Stimulated activated naive CD8-positive, alpha-beta T cell treated with anti-CD3 and anti-CD28 coated beads, Interleukin-15, Interleukin-2, amounts not matched to agents 100 ng/mL and 50 ng/mL, for 24 hours (primary cell): ENCODE measurements around the gene LCAT.
A peak's percentile ranks its signal among the peaks of the same experiment; 100 is the strongest.
"Not testable (repeated sequence)": the region's sequence is repeated elsewhere in the genome, so short reads cannot be mapped to it uniquely, and the experiment has no call there.

Experiments used
- H3K27ac Mint-ChIP-seq: one replicate; pipeline ENCODE4 v1.8.0; 2021; ENCODE audit warnings: mild to moderate bottlenecking, mixed read lengths
- H3K27me3 Mint-ChIP-seq: one replicate; pipeline ENCODE4 v1.8.0; 2021; ENCODE audit warnings: mixed read lengths
- H3K36me3 Mint-ChIP-seq: one replicate; pipeline ENCODE4 v1.8.0; 2021; ENCODE audit warnings: low read depth, mixed read lengths
- H3K4me1 Mint-ChIP-seq: one replicate; pipeline ENCODE4 v1.8.0; 2021; ENCODE audit warnings: low read depth, mixed read lengths
- H3K4me3 Mint-ChIP-seq: one replicate; pipeline ENCODE4 v1.8.0; 2021; ENCODE audit warnings: mild to moderate bottlenecking, mixed read lengths
- H3K9me3 Mint-ChIP-seq: one replicate; pipeline ENCODE4 v1.8.0; 2021; ENCODE audit warnings: mixed read lengths

LCAT gene

GRCh38 chr16:67944690-67945391, 921 bp upstream of the LCAT start:
- Mint-ChIP-seq H3K9me3 (no peaks in the 10 kb centered on the region), H3K4me1 (peaks cover 14% of the 10 kb centered on the region), H3K36me3 (no peaks in the 10 kb centered on the region), H3K27ac (no peak overlapping the region), H3K27me3 (no peaks in the 10 kb centered on the region), H3K4me3 (no peak overlapping the region)

- Mint-ChIP-seq H3K4me1 (peaks cover 25% of the 10 kb centered on the region), H3K27me3 (no peaks in the 10 kb centered on the region), H3K9me3 (no peaks in the 10 kb centered on the region), H3K4me3 (no peak overlapping the region), H3K27ac (no peak overlapping the region), H3K36me3 (no peaks in the 10 kb centered on the region)
Observed at GRCh38 chr16:67943256-67943618, 683 bp downstream of the LCAT start.

DNA sequence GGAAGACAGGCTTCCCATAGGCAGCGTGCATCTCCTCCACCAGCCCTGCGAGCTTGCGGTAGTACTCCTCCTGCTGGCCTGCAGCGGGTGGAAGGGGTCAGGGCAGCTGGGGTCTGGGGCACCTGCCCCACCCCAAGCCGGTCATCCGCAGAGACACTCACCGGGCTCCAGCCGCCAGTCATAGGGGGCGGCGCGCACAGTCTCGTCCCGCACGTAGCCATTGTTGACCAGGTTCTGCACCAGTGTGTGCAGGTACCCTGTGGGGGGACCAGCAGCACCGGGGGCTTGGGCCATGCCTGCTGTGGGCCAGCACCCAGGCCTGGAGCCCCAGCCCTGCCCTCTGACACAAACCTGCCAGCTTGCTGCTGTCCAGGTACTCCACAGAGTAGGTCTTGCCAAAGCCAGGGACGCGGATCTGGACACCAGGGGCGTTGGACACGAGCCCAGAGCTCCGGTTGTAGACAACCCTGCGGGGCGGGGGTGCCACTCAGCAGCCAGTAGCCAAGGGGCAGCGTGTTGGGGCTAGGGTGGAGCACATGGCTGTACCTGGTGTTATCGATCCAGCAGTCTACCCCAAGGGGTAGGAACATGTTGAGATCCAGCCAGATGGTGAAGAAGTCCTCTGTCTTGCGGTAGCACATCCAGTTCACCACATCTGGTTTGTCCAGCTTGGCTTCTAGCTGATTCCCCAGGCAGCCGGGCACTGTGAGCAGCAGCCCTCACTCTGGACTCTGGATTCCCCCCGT, 1.2 kb downstream of the LCAT start:
- no peak overlapping the region for H3K27ac Mint-ChIP-seq
- H3K36me3 Mint-ChIP-seq, result no peaks in the 10 kb centered on the region
- H3K4me1 Mint-ChIP-seq, result peaks cover 25% of the 10 kb centered on the region
- no peaks in the 10 kb centered on the region for H3K27me3 Mint-ChIP-seq
- no peak overlapping the region for H3K4me3 Mint-ChIP-seq
- no peaks in the 10 kb centered on the region for H3K9me3 Mint-ChIP-seq

DNA sequence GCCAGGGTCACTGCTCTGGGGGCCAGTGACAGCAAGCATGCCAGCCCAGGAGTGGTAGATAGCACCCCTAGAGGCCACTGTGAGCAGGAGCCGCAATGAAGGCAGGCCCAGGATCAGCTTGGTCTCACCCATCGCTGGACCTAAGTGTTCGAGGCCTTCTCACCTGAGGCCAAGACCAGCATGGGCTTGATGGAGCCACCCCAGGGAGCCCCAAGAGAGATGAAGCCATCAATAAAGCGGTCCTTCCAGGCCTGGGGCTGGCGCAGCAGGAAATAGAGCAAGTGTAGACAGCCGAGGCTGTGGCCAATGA, 1.8 kb downstream of the LCAT start:
- Mint-ChIP-seq H3K4me1 (peaks cover 29% of the 10 kb centered on the region), H3K4me3 (no peak overlapping the region), H3K27me3 (no peaks in the 10 kb centered on the region), H3K9me3 (no peaks in the 10 kb centered on the region), H3K36me3 (no peaks in the 10 kb centered on the region), H3K27ac (no peak overlapping the region)

DNA sequence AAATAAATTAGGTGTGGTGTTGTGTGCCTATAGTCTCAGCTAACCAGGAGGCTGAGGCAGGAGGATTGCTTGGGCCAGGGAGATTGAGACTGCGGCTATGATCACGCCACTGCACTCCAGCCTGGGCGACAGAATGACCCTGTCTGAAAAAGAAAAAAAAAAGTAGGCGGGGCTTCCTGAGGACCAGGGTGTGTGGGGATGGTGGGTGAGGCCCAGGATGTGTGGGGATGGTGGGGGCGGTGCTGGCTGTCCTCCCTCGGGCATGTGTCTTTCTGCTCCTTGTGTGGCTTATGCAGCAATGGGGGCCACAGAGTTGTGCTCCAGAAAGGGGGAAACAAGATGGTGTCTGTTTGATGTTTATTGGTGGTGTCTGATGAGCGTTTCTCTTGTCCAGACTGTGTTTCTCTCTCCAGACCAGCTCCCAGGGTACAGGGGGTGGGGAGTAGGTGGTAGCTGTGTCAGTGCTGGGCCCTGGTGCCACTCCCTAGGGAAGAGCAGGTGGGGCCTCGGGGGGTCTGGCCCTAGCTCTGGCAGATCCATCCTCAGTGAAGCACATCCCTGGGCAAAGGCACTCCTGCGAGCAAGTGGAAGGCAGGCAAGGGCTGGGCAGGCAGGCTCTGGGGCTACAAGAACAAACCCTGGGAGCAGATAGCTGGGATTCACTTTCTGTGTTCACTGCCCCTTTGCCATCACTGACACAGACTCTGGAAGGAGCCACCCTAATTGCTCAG, 2.3 kb downstream of the LCAT start:
- Mint-ChIP-seq H3K4me3 (no peak overlapping the region), H3K27me3 (no peaks in the 10 kb centered on the region)

DNA sequence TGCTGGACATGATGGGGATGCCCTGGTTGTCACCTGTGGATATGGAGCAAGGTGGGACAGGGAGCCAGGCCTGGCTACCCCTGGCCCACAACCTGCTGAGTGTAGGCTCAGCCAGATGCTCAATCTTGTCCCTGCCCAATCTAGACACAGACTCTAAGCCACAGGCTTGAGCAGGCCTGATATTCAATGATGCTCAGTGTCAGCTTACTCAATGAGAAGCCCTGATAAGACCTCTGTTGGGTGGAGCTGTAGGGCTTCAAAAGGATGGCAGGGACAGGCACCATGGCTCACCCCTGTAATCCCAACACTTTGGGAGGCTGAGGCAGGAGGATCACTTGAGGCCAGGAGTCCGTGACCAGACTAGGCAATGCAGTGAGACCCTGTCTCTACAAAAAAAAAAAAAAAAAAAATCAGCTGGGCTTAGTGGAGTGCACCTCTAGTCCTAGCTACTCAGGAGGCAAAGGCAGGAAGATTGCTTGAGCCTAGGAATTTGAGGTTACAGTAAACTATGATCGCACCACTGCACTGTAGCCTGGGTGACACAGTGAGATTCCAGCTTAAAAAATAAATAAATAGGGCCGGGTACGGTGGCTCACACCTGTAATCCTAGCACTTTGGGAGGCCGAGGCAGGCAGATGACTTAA, 3.4 kb downstream of the LCAT start:
- H3K36me3 Mint-ChIP-seq, result peaks cover 7% of the 10 kb centered on the region
- peaks cover 33% of the 10 kb centered on the region for H3K4me1 Mint-ChIP-seq
- H3K4me3 Mint-ChIP-seq, result peak overlapping the region; percentile 32
- H3K9me3 Mint-ChIP-seq, result no peaks in the 10 kb centered on the region
- H3K27ac Mint-ChIP-seq, result peak overlapping the region; percentile 75
- no peaks in the 10 kb centered on the region for H3K27me3 Mint-ChIP-seq

More for the DNA sequence above, 2.3 kb downstream of the LCAT start:
- no peaks in the 10 kb centered on the region for H3K36me3 Mint-ChIP-seq
- peaks cover 33% of the 10 kb centered on the region for H3K4me1 Mint-ChIP-seq
- no peak overlapping the region for H3K27ac Mint-ChIP-seq
- no peaks in the 10 kb centered on the region for H3K9me3 Mint-ChIP-seq

- H3K4me1 Mint-ChIP-seq, result peaks cover 40% of the 10 kb centered on the region
- H3K9me3 Mint-ChIP-seq, result no peaks in the 10 kb centered on the region
- H3K27ac Mint-ChIP-seq, result peak overlapping the region; percentile 75
- peaks cover 15% of the 10 kb centered on the region for H3K36me3 Mint-ChIP-seq
- H3K4me3 Mint-ChIP-seq, result peak overlapping the region; percentile 32
- no peaks in the 10 kb centered on the region for H3K27me3 Mint-ChIP-seq
Observed at GRCh38 chr16:67939507-67940445, 4.1 kb downstream of the LCAT start.

- not testable (repeated sequence) for H3K27ac Mint-ChIP-seq, H3K27me3 Mint-ChIP-seq, H3K9me3 Mint-ChIP-seq
- Mint-ChIP-seq H3K4me1 (peaks cover 51% of the 10 kb centered on the region), H3K36me3 (peaks cover 31% of the 10 kb centered on the region), H3K4me3 (peak overlapping the region; percentile 98)
Observed at GRCh38 chr16:67937713-67938112, 6.2 kb downstream of the LCAT start.

- peaks cover 38% of the 10 kb centered on the region for H3K36me3 Mint-ChIP-seq
- H3K9me3 Mint-ChIP-seq, result no peaks in the 10 kb centered on the region
- H3K27ac Mint-ChIP-seq, result peak overlapping the region; percentile 100
- H3K4me3 Mint-ChIP-seq, result peak overlapping the region; percentile 98
- H3K27me3 Mint-ChIP-seq, result no peaks in the 10 kb centered on the region
- peaks cover 51% of the 10 kb centered on the region for H3K4me1 Mint-ChIP-seq
Observed at GRCh38 chr16:67936880-67937605, 6.9 kb downstream of the LCAT start.

- Mint-ChIP-seq H3K9me3 (no peaks in the 10 kb centered on the region), H3K4me3 (peak within 1 kb of the TSS; percentile 98), H3K27ac (peak within 1 kb of the TSS; percentile 100), H3K27me3 (no peaks in the 10 kb centered on the region), H3K4me1 (peaks cover 45% of the 10 kb centered on the region), H3K36me3 (peaks cover 38% of the 10 kb centered on the region)
Observed at GRCh38 chr16:67936124-67936879, 7.6 kb downstream of the LCAT start, which contains the start of gene PSMB10. Gene PSMB10, minus strand, starts transcription at chr16:67936850. Its CDS starts 101 bp downstream, at chr16:67936749.

- peak overlapping the region; percentile 100 for H3K27ac Mint-ChIP-seq
- peak overlapping the region; percentile 98 for H3K4me3 Mint-ChIP-seq
Observed at GRCh38 chr16:67935402-67936123, 8.4 kb downstream of the LCAT start.

GRCh38 chr16:67935101-67935401, 8.9 kb downstream of the LCAT start:
- Mint-ChIP-seq H3K4me3 (peak overlapping the region; percentile 98), H3K9me3 (no peaks in the 10 kb centered on the region), H3K27ac (peak overlapping the region; percentile 100), H3K36me3 (peaks cover 41% of the 10 kb centered on the region), H3K27me3 (no peaks in the 10 kb centered on the region), H3K4me1 (peaks cover 39% of the 10 kb centered on the region)

More at GRCh38 chr16:67935402-67936123, 8.4 kb downstream of the LCAT start:
- Mint-ChIP-seq H3K27me3 (no peaks in the 10 kb centered on the region), H3K4me1 (peaks cover 44% of the 10 kb centered on the region), H3K36me3 (peaks cover 38% of the 10 kb centered on the region), H3K9me3 (no peaks in the 10 kb centered on the region)
